Breast epithelium (tissue), 4 donors: ENCODE data around the gene ULK4. TPM values are rescaled to one million over a fixed set of nuclear protein-coding genes. Genes with fewer than 3 reads are reported as not detected.

Source experiments
- DNase-seq, 2 donors: peaks; one replicate each; pipeline ENCODE4 v3.0.0-alpha.2; 2019; ENCODE audit warnings: low spot score in 2 of 2
- H3K27ac ChIP-seq, 2 donors: fragments of 200-600 bp; sonication (generic) in 1 of 2; one replicate each; pipeline ENCODE4 v1.5.1; 2016 to 2019; ENCODE audit warnings: mild to moderate bottlenecking in 1 of 2
- H3K27me3 ChIP-seq, 2 donors: fragments of 200-600 bp; sonication (generic) in 1 of 2; one replicate each; pipeline versions ENCODE4 v1.5.1 to v1.6.0; 2017 to 2019; ENCODE audit warnings: control low read depth in 1 of 2, mild to moderate bottlenecking in 1 of 2
- H3K36me3 ChIP-seq: fragments of 200-600 bp; one replicate; pipeline ENCODE4 v1.5.1; 2019
- H3K4me1 ChIP-seq, 2 donors: fragments of 200-600 bp; sonication (generic); one replicate each; pipeline ENCODE4 v1.5.1; 2016 to 2019; ENCODE audit warnings: control low read depth in 1 of 2
- H3K4me3 ChIP-seq, 3 donors: fragments of 200-600 bp; sonication (generic); 1 replicate in 2 of 3; 2 replicates in 1 of 3; pipeline ENCODE4 v1.5.1; 2016 to 2019; ENCODE audit warnings: mild to moderate bottlenecking in 3 of 3, moderate library complexity in 2 of 3
- H3K9me3 ChIP-seq, 2 donors: fragments of 200-600 bp; sonication (generic) in 1 of 2; one replicate each; pipeline ENCODE4 v1.5.1; 2016 to 2019; ENCODE audit warnings: control low read depth in 1 of 2
- POLR2A ChIP-seq: fragments of 450-650 bp; IDR thresholded peaks from one replicate; pipeline ENCODE4 v1.6.1; 2016; ENCODE audit warnings: antibody characterized with exemption, mild to moderate bottlenecking, moderate library complexity
- POLR2AphosphoS5 ChIP-seq, 3 donors: sonication (generic); formaldehyde crosslinking; IDR thresholded peaks; one replicate each; pipeline ENCODE4 v1.6.1; 2017; ENCODE audit warnings: antibody characterized with exemption in 3 of 3
- intact Hi-C: fragments of 100-400 bp; cut with DNase I; formaldehyde crosslinking; loops from one replicate; pipeline ENCODE4 v1.15.1; 2023; ENCODE audit warnings: low total_unique reads
- total RNA-seq, 3 donors: library from RNA; depleted of rRNA; stranded (reverse); fragments of >200 nt; gene quantifications; one replicate each; pipeline ENCODE4 v1.1.0, GENCODE V29; 2016
- TF ChIP-seq, protein P1 (sequence below), 3 donors: fragments of 450-650 bp; IDR thresholded peaks; one replicate each; pipeline ENCODE4 v1.5.1; 2016 to 2017; ENCODE audit warnings: antibody characterized with exemption in 3 of 3, mild to moderate bottlenecking in 3 of 3, moderate library complexity in 3 of 3

ULK4 gene
- total RNA-seq, 3 donors from 2014 or later, result 23.0 to 52.8 (median 31.8) TPM

DNA sequence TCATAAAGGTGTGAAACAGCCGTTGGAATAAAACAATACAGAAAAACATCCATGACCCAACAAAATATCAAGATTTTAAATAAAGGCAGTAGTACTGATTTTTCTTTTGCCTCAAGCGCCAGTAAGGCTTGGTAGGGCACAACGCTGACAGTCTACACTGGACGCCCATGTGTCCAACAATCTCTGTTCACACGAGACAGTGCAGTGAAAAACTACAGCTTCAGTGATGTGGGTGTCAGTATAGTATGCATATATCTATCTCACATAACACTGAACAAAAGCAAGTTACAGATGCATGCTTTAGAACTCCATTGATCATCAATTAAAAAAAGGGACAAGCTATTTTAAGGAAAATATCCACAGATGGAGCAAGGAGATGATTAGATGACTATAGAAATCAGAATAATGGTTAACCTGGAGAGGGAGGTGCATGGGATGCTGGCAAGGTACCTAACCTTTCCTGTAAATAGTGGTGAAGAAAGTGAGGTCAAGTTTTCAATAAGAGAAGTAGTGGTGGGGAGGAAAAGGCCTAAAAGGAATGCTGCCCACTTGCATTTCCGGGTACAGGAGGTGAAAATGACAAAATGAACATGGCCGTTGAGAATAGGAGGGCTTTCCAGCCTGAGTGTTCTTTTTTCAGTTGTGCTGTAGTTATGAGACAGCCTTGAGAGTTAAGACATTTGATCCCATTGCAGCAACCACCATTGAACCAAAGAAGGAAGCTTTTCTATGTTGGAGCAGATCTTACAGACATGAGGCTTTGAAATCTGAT, 719.9 kb downstream of the ULK4 start:
- TF ChIP-seq, protein P1, sequence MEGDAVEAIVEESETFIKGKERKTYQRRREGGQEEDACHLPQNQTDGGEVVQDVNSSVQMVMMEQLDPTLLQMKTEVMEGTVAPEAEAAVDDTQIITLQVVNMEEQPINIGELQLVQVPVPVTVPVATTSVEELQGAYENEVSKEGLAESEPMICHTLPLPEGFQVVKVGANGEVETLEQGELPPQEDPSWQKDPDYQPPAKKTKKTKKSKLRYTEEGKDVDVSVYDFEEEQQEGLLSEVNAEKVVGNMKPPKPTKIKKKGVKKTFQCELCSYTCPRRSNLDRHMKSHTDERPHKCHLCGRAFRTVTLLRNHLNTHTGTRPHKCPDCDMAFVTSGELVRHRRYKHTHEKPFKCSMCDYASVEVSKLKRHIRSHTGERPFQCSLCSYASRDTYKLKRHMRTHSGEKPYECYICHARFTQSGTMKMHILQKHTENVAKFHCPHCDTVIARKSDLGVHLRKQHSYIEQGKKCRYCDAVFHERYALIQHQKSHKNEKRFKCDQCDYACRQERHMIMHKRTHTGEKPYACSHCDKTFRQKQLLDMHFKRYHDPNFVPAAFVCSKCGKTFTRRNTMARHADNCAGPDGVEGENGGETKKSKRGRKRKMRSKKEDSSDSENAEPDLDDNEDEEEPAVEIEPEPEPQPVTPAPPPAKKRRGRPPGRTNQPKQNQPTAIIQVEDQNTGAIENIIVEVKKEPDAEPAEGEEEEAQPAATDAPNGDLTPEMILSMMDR (IDR thresholded peaks at IDR 0.05), result no peak
- TF ChIP-seq POLR2A (no peak), POLR2AphosphoS5 (IDR thresholded peaks at IDR 0.05) (peak in 1 of 3 donors; percentile 4)
- intact Hi-C loops, result no loop called here
- Histone ChIP-seq H3K27me3 (no peaks in the 10 kb centered on the region), H3K4me3 (no peak overlapping the region), H3K27ac (no peak overlapping the region), H3K4me1 (no peaks in the 10 kb centered on the region), H3K9me3 (no peaks in the 10 kb centered on the region), H3K36me3 (peaks cover 14% of the 10 kb centered on the region)
- no peak for DNase-seq

DNA sequence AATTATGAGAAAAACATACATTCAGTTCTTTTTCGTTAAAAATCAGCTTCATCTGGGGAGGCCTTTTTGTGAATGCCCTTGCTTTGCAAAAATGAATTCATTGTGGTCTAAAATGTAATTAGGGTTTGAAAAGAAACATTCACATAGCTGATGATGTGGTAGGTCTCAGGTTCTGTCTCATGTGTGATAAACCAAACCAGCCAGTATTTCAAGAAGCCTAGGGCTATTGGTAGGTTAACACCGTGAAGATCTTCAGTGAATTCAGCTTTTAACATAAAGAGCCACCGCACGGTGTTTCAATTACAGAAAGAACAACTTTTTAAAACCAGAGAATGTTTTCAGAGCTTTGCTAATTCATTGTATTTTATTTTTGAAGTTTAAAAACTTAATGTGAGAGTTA, 720.7 kb downstream of the ULK4 start:
- Histone ChIP-seq H3K9me3 (no peaks in the 10 kb centered on the region), H3K36me3 (peaks cover 14% of the 10 kb centered on the region), H3K27ac (peak overlapping the region; percentile 3 to 36), H3K4me3 (no peak overlapping the region), H3K4me1 (no peaks in the 10 kb centered on the region), H3K27me3 (no peaks in the 10 kb centered on the region)
- intact Hi-C loops, result no loop called here
- TF ChIP-seq, protein P1 (IDR thresholded peaks at IDR 0.05), result no peak
- TF ChIP-seq POLR2AphosphoS5 (IDR thresholded peaks at IDR 0.05), result no peak
- no peak for TF ChIP-seq POLR2A
- no peak for DNase-seq

DNA sequence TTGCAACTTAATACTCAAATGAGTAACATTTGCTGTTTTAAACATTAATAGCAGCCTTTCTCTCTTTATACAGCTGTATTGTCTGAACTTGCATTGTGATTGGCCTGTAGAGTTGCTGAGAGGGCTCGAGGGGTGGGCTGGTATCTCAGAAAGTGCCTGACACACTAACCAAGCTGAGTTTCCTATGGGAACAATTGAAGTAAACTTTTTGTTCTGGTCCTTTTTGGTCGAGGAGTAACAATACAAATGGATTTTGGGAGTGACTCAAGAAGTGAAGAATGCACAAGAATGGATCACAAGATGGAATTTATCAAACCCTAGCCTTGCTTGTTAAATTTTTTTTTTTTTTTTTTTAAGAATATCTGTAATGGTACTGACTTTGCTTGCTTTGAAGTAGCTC, 722.3 kb downstream of the ULK4 start:
- peaks cover 14% of the 10 kb centered on the region for H3K36me3 ChIP-seq
- no peaks in the 10 kb centered on the region for H3K27me3 ChIP-seq
- peak overlapping the region; percentile 42 to 67 for H3K27ac ChIP-seq
- H3K9me3 ChIP-seq, result no peaks in the 10 kb centered on the region
- intact Hi-C loops, result no loop called here
- H3K4me3 ChIP-seq, result no peak overlapping the region
- no peak for DNase-seq
- no peak for TF ChIP-seq POLR2AphosphoS5 (IDR thresholded peaks at IDR 0.05)
- TF ChIP-seq, protein P1 (IDR thresholded peaks at IDR 0.05), result no peak
- no peak for TF ChIP-seq POLR2A
- H3K4me1 ChIP-seq, result no peaks in the 10 kb centered on the region

DNA sequence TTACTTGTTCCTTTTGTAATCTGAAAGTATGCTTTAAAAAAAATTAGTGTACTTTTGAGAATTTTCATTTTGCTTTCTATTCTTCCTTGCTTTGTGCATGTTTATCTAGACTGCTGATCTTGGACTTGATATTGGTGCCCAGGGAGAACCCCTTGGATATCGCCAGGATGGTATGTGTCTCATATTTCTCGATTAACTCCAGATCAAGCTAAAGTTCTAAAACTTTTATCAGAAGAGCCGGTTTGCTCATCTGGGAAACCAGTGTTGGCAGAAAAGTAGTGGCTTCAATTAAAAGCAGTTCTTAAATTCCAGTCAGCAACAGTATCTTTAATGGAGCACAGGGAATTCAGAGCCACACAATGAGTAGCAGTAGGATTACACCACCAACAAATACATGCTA, 724.0 kb downstream of the ULK4 start:
- no peaks in the 10 kb centered on the region for H3K4me1 ChIP-seq
- peaks cover 14% of the 10 kb centered on the region for H3K36me3 ChIP-seq
- no peak for DNase-seq
- TF ChIP-seq, protein P1 (IDR thresholded peaks at IDR 0.05), result no peak
- TF ChIP-seq POLR2A, result no peak
- no peak for TF ChIP-seq POLR2AphosphoS5 (IDR thresholded peaks at IDR 0.05)
- no peaks in the 10 kb centered on the region for H3K27me3 ChIP-seq
- no peak overlapping the region for H3K4me3 ChIP-seq
- intact Hi-C loops, result no loop called here
- H3K27ac ChIP-seq, result peak overlapping the region; percentile 42 to 67
- no peaks in the 10 kb centered on the region for H3K9me3 ChIP-seq

DNA sequence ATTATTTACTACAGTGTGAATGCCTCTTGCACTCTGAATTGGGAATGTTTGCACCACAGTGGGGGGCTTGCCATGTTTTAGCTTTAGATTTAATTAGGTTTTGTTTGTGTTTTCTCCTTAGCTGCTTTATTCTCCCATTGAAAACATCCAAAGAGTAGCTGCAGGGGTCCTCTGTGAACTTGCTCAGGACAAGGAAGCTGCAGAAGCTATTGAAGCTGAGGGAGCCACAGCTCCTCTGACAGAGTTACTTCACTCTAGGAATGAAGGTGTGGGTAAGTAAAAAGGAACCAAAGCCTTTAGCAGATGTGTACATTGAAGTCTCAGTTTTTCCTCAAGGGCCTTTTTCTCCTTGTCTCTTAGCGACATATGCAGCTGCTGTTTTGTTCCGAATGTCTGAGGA, 725.7 kb downstream of the ULK4 start:
- Histone ChIP-seq H3K36me3 (peaks cover 14% of the 10 kb centered on the region), H3K27me3 (no peaks in the 10 kb centered on the region), H3K4me1 (no peaks in the 10 kb centered on the region), H3K4me3 (no peak overlapping the region), H3K9me3 (no peaks in the 10 kb centered on the region), H3K27ac (no peak overlapping the region)
- DNase-seq, result no peak
- intact Hi-C loops, result no loop called here
- TF ChIP-seq POLR2AphosphoS5 (IDR thresholded peaks at IDR 0.05), result no peak
- TF ChIP-seq POLR2A, result no peak
- TF ChIP-seq, protein P1 (IDR thresholded peaks at IDR 0.05), result no peak
